GM12878 (cell line): ENCODE measurements around the gene PGLYRP2. TPM values are rescaled to one million over a fixed set of nuclear protein-coding genes. Genes with fewer than 3 reads are reported as not detected.

ENCODE experiments used
- ATAC-seq: fragments of 200-7000 bp; cut with Tn5 transposase; 3 replicates; pipeline ENCODE4 v1.9.1; 2020; ENCODE audit warnings: mild to moderate bottlenecking, moderate library complexity
- BruUV-seq: library from RNA; stranded (reverse); fragments of 400-500 nt; replicated peaks from 2 replicates; lab custom pipeline; 2021; lab: Mats Ljungman, UMichigan
- CTCF ChIA-PET: fragments of 300-600 bp; sonication (Branson Sonifier 250); formaldehyde crosslinking; extraction: SDS; loops from one replicate; lab custom pipeline; 2021; ENCODE audit warnings: inconsistent platforms; lab: Yijun Ruan, JAX
- POLR2A ChIA-PET: fragments of 350-600 bp; formaldehyde crosslinking; extraction: SDS; loops from one replicate; lab custom pipeline; 2021; ENCODE audit warnings: inconsistent platforms; lab: Charles Lee
- RAD21 ChIA-PET: fragments of 300-600 bp; sonication (Branson Sonifier 250); formaldehyde crosslinking; loops from one replicate; lab custom pipeline; 2023; ENCODE audit warnings: antibody characterized with exemption; ENCODE audit not compliant: unreplicated experiment; lab: Charles Lee
- SMC1A ChIA-PET: fragments of 300-600 bp; sonication (Branson Sonifier 250); formaldehyde crosslinking; loops from one replicate; lab custom pipeline; 2023; ENCODE audit not compliant: unreplicated experiment, uncharacterized antibody; lab: Charles Lee
- DNase-seq: peaks from one replicate; pipeline ENCODE4 v3.0.0-alpha.2; 2011; ENCODE audit warnings: low read depth, low spot score
- FAIRE-seq: peaks from 3 replicates; lab custom pipeline; 2011; peaks lifted over from hg19 to GRCh38; lab: Jason Lieb, UNC
- H2AFZ ChIP-seq: 2 replicates; pipeline ENCODE4 v1.6.0; 2011; ENCODE audit warnings: low read depth, low read length, control low read depth; ENCODE audit not compliant: control insufficient read depth
- H3K27ac ChIP-seq: 2 replicates; pipeline ENCODE4 v1.5.1; 2011; ENCODE audit warnings: control low read depth; ENCODE audit not compliant: control insufficient read depth, insufficient read depth
- H3K27me3 ChIP-seq, 2 experiments: replicated peaks in 1 of 2; 2 replicates each; pipeline versions ENCODE4 v1.6.0 to v1.6.1; 2011; ENCODE audit warnings: low read length in 1 of 2; ENCODE audit not compliant: control insufficient read depth in 2 of 2, insufficient read depth in 2 of 2
- H3K36me3 ChIP-seq, 2 experiments: 2 replicates each; pipeline ENCODE4 v1.5.1; 2011; ENCODE audit warnings: low read length in 1 of 2; ENCODE audit not compliant: control insufficient read depth in 2 of 2, insufficient read depth in 2 of 2
- H3K4me1 ChIP-seq: 2 replicates; pipeline ENCODE4 v1.6.1; 2011; ENCODE audit warnings: mild to moderate bottlenecking, low read length, moderate library complexity, mixed read lengths; ENCODE audit not compliant: control insufficient read depth, insufficient read depth
- H3K4me2 ChIP-seq: 2 replicates; pipeline ENCODE4 v1.6.0; 2011; ENCODE audit warnings: control low read depth; ENCODE audit not compliant: control insufficient read depth, insufficient read depth
- H3K4me3 ChIP-seq: fragments of 200-600 bp; sonication (generic); 2 replicates; pipeline ENCODE4 v1.5.1; 2016
- H3K79me2 ChIP-seq: 2 replicates; pipeline ENCODE4 v1.6.0; 2011; ENCODE audit warnings: low read length; ENCODE audit not compliant: control insufficient read depth, insufficient read depth
- H3K9ac ChIP-seq: 2 replicates; pipeline ENCODE4 v1.8.0; 2011; ENCODE audit warnings: low read length, control low read depth, mixed read lengths; ENCODE audit not compliant: control insufficient read depth, insufficient read depth
- H3K9me3 ChIP-seq: replicated peaks from 3 replicates; pipeline ENCODE4 v1.5.1; 2011; ENCODE audit warnings: mild to moderate bottlenecking, low read length; ENCODE audit not compliant: control insufficient read depth, insufficient read depth
- H4K20me1 ChIP-seq: 2 replicates; pipeline ENCODE4 v1.6.0; 2011; ENCODE audit not compliant: control insufficient read depth, insufficient read depth
- BACH1 ChIP-seq: fragments of 450-650 bp; IDR thresholded peaks from 2 replicates; pipeline ENCODE4 v1.6.1; 2017; ENCODE audit warnings: mild to moderate bottlenecking, borderline replicate concordance
- EZH2 ChIP-seq: IDR thresholded peaks from 2 replicates; pipeline ENCODE4 v1.6.1; 2012; ENCODE audit warnings: low read depth, mild to moderate bottlenecking, control low read depth, inconsistent platforms, low read length, borderline replicate concordance; ENCODE audit not compliant: control insufficient read depth
- GATAD2B ChIP-seq: fragments of 450-650 bp; conservative IDR thresholded peaks from 2 replicates; pipeline ENCODE4 v1.6.1; 2017; ENCODE audit warnings: low read depth, mild to moderate bottlenecking, moderate library complexity
- KAT2A ChIP-seq: conservative IDR thresholded peaks from 2 replicates; pipeline ENCODE4 v1.6.1; 2011; ENCODE audit warnings: low read depth, low read length; ENCODE audit not compliant: control insufficient read depth
- KDM1A ChIP-seq: fragments of 200-600 bp; sonication (generic); IDR thresholded peaks from 2 replicates; pipeline ENCODE4 v1.6.1; 2016; ENCODE audit warnings: borderline replicate concordance
- NR2C2 ChIP-seq: IDR thresholded peaks from 2 replicates; pipeline ENCODE4 v1.6.1; 2011; ENCODE audit warnings: borderline replicate concordance, low read depth; ENCODE audit not compliant: control insufficient read depth, insufficient read length
- PAX5 ChIP-seq: IDR thresholded peaks from 2 replicates; pipeline ENCODE4 v1.6.1; 2011; ENCODE audit warnings: low read depth, low read length, borderline replicate concordance
- RCOR1 ChIP-seq: conservative IDR thresholded peaks from 2 replicates; pipeline ENCODE4 v1.6.1; 2012; ENCODE audit warnings: low read depth, low read length, improper control_type of control experiment
- WGBS: methylation state at CpG from one replicate; pipeline ENCODE4 v1.1.6; 2016; ENCODE audit warnings: low lambda C conversion rate; ENCODE audit not compliant: insufficient replicate concordance, insufficient coverage; ENCODE audit errors: missing lambda C conversion rate; 5-methylcytosine and 5-hydroxymethylcytosine counted together
- in situ Hi-C: fragments of 300-500 bp; cut with MboI; formaldehyde crosslinking; loops from 9 replicates; pipeline ENCODE4 v1.14.3; 2018; ENCODE audit warnings: mixed read lengths
- intact Hi-C: fragments of 100-400 bp; cut with micrococcal nuclease; formaldehyde crosslinking; loops from one replicate; pipeline ENCODE4 v1.14.2; 2022; ENCODE audit not compliant: unreplicated experiment
- polyA plus RNA-seq, 11 experiments: library from polyadenylated mRNA; depleted of rRNA in 4 of 11; unstranded in 6 of 11; stranded (reverse) in 5 of 11; fragments of >200 nt; fragmentation: Nextera tagmentation in 4 of 11; fragmentation: Illumina TruSeq in 1 of 11; extraction: Ambion mirVana in 4 of 11; extraction: Trizol in 1 of 11; gene quantifications; 1 replicate in 1 of 11; 2 replicates in 10 of 11; pipeline versions ENCODE4 v1.2.1 to v1.2.3, GENCODE V29; 2011 to 2016; ENCODE audit warnings: inconsistent platforms in 2 of 11, missing spikeins in 2 of 11, low read depth in 1 of 11
- total RNA-seq, 4 experiments: library from RNA; depleted of rRNA in 3 of 4; stranded (reverse); fragments of >200 nt in 3 of 4; fragmentation: Illumina TruSeq in 1 of 4; extraction: Trizol in 1 of 4; gene quantifications; 2 replicates each; pipeline versions ENCODE4 v1.2.1 to v1.2.3, GENCODE V29; 2013 to 2021
- TF ChIP-seq, protein P1 (sequence below): fragments of 450-650 bp; IDR thresholded peaks from 2 replicates; pipeline ENCODE4 v1.6.1; 2017; ENCODE audit warnings: low read depth, mild to moderate bottlenecking, moderate library complexity
- TF ChIP-seq, protein P2 (sequence below): IDR thresholded peaks from 2 replicates; pipeline ENCODE4 v1.6.1; 2012; ENCODE audit warnings: mild to moderate bottlenecking, low read depth, low read length
- TF ChIP-seq, protein P3 (sequence below): fragments of 450-650 bp; conservative IDR thresholded peaks from 2 replicates; pipeline ENCODE4 v1.6.1; 2017; ENCODE audit warnings: mild to moderate bottlenecking, moderate library complexity

The PGLYRP2 gene
- total and polyA plus RNA-seq, 10 of the 15 experiments (the other 5 are each of a cell fraction or from before 2014, with no cell fraction given): 0.15 to 0.48 (median 0.26) TPM; not detected in 5

DNA sequence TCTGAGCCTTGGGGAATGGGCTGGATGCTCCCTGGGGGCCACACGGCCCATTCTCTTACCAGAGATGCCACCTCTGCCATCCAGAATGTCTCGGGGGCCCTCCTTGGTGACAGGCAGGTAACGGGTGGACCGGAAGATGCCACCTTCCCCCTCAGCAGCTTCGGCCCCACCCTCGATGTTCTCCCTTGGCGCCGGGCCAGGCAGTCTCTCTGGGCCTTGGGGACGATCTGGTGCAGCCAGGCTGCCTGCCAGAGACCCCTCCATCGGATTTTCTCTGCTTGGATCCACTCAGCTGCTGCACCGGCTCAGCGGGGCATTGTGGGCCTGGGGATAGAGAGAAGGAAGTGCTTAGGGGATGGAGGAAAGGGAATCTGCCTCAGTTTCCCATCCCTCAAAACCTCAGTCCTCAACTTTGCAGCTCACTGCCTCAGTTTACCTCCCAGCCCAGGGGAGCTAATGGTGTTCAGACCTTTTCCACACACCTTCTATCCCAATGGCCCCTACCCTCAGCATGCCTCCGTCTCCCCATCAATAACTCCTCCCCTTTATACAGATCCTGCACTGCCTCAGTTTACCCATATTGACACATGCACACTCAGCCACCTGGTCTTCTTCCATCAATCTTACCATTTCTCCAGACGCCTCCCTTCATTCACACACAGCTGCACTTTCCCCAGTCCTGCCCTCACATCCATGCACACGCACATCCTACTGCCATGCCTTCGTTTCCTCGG lies 31.1 kb downstream of the PGLYRP2 start:
- RAD21 ChIA-PET: no interaction called here
- no peak overlapping the region; the same call in 1 of the 2 replicates for H3K4me2 ChIP-seq
- WGBS: 50% methylated on average over 17 of the region's 17 CpGs
- H3K79me2 ChIP-seq: no peaks in the 10 kb centered on the region
- H4K20me1 ChIP-seq: no peaks in the 10 kb centered on the region
- intact Hi-C loops: no loop called here
- H2AFZ ChIP-seq: no peak overlapping the region
- H3K4me3 ChIP-seq: no peak overlapping the region
- BruUV-seq: no TSS peak
- DNase-seq: no peak
- no peak for FAIRE-seq
- H3K36me3 ChIP-seq: peaks cover 2% of the 10 kb centered on the region in 2 experiments; a peak in 3 of 4 replicates
- no peaks in the 10 kb centered on the region for H3K27me3 ChIP-seq
- peaks cover 7% of the 10 kb centered on the region for H3K4me1 ChIP-seq
- POLR2A ChIA-PET: no interaction called here
- no peak for ATAC-seq
- CTCF ChIA-PET: no interaction called here
- SMC1A ChIA-PET: interaction anchor here (1.5 kb wide), 1 partner anchor 15 kb away, joined by 3 read pairs; no protein-coding TSS in a partner anchor
- no peak overlapping the region for H3K9ac ChIP-seq
- H3K9me3 ChIP-seq: no peaks in the 10 kb centered on the region
- no peak overlapping the region for H3K27ac ChIP-seq
- TF ChIP-seq, protein P1, sequence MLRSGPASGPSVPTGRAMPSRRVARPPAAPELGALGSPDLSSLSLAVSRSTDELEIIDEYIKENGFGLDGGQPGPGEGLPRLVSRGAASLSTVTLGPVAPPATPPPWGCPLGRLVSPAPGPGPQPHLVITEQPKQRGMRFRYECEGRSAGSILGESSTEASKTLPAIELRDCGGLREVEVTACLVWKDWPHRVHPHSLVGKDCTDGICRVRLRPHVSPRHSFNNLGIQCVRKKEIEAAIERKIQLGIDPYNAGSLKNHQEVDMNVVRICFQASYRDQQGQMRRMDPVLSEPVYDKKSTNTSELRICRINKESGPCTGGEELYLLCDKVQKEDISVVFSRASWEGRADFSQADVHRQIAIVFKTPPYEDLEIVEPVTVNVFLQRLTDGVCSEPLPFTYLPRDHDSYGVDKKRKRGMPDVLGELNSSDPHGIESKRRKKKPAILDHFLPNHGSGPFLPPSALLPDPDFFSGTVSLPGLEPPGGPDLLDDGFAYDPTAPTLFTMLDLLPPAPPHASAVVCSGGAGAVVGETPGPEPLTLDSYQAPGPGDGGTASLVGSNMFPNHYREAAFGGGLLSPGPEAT: no peak
- TF ChIP-seq GATAD2B (no peak), KAT2A (no peak), NR2C2 (no peak), KDM1A (no peak), EZH2 (no peak), BACH1 (no peak), PAX5 (no peak), RCOR1 (no peak)
- TF ChIP-seq, protein P2, sequence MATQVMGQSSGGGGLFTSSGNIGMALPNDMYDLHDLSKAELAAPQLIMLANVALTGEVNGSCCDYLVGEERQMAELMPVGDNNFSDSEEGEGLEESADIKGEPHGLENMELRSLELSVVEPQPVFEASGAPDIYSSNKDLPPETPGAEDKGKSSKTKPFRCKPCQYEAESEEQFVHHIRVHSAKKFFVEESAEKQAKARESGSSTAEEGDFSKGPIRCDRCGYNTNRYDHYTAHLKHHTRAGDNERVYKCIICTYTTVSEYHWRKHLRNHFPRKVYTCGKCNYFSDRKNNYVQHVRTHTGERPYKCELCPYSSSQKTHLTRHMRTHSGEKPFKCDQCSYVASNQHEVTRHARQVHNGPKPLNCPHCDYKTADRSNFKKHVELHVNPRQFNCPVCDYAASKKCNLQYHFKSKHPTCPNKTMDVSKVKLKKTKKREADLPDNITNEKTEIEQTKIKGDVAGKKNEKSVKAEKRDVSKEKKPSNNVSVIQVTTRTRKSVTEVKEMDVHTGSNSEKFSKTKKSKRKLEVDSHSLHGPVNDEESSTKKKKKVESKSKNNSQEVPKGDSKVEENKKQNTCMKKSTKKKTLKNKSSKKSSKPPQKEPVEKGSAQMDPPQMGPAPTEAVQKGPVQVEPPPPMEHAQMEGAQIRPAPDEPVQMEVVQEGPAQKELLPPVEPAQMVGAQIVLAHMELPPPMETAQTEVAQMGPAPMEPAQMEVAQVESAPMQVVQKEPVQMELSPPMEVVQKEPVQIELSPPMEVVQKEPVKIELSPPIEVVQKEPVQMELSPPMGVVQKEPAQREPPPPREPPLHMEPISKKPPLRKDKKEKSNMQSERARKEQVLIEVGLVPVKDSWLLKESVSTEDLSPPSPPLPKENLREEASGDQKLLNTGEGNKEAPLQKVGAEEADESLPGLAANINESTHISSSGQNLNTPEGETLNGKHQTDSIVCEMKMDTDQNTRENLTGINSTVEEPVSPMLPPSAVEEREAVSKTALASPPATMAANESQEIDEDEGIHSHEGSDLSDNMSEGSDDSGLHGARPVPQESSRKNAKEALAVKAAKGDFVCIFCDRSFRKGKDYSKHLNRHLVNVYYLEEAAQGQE: no peak
- TF ChIP-seq, protein P3, sequence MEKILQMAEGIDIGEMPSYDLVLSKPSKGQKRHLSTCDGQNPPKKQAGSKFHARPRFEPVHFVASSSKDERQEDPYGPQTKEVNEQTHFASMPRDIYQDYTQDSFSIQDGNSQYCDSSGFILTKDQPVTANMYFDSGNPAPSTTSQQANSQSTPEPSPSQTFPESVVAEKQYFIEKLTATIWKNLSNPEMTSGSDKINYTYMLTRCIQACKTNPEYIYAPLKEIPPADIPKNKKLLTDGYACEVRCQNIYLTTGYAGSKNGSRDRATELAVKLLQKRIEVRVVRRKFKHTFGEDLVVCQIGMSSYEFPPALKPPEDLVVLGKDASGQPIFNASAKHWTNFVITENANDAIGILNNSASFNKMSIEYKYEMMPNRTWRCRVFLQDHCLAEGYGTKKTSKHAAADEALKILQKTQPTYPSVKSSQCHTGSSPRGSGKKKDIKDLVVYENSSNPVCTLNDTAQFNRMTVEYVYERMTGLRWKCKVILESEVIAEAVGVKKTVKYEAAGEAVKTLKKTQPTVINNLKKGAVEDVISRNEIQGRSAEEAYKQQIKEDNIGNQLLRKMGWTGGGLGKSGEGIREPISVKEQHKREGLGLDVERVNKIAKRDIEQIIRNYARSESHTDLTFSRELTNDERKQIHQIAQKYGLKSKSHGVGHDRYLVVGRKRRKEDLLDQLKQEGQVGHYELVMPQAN: no peak
- TF ChIP-seq, all 136 proteins: peak for 0
- in situ Hi-C loops: no loop called here
